H1 (cell line): ENCODE measurements around the gene SLK. TPM values are rescaled to one million over a fixed set of nuclear protein-coding genes. Genes with fewer than 3 reads are reported as not detected.

Source experiments
- CTCF ChIA-PET: fragments of 300-600 bp; sonication (Branson Sonifier 250); formaldehyde crosslinking; loops from one replicate; lab custom pipeline; 2021; ENCODE audit not compliant: partially characterized antibody; lab: Charles Lee
- POLR2A ChIA-PET: fragments of 300-600 bp; sonication (Branson Sonifier 250); formaldehyde crosslinking; loops from one replicate; lab custom pipeline; 2021; ENCODE audit warnings: inconsistent platforms; ENCODE audit not compliant: partially characterized antibody; lab: Charles Lee
- DNase-seq, 2 experiments: peaks; one replicate each; pipeline versions ENCODE4 v3.0.0 to v3.0.0-alpha.2; 2010 to 2022; ENCODE audit warnings: low spot score in 2 of 2, low read depth in 1 of 2, mixed read lengths in 1 of 2
- FAIRE-seq: peaks from 2 replicates; lab custom pipeline; 2011; peaks lifted over from hg19 to GRCh38; lab: Jason Lieb, UNC
- H2AFZ ChIP-seq: 2 replicates; pipeline ENCODE4 v1.8.1; 2012; ENCODE audit warnings: low read length, inconsistent platforms
- H2AK5ac ChIP-seq: 2 replicates; pipeline ENCODE4 v1.6.1; 2013; ENCODE audit warnings: low read depth, low read length
- H2BK120ac ChIP-seq: replicated peaks from 2 replicates; pipeline ENCODE3; 2013; ENCODE audit warnings: low read depth, low read length, inconsistent platforms
- H2BK12ac ChIP-seq: 2 replicates; pipeline ENCODE4 v1.6.1; 2013; ENCODE audit warnings: low read depth, low read length
- H2BK15ac ChIP-seq: 2 replicates; pipeline ENCODE4 v1.6.1; 2013; ENCODE audit warnings: low read length
- H2BK20ac ChIP-seq: 2 replicates; pipeline ENCODE4 v1.6.1; 2013; ENCODE audit warnings: low read length
- H2BK5ac ChIP-seq: 2 replicates; pipeline ENCODE4 v1.6.1; 2013; ENCODE audit warnings: low read depth, low read length
- H3K14ac ChIP-seq: 2 replicates; pipeline ENCODE4 v1.6.1; 2013; ENCODE audit warnings: inconsistent platforms; ENCODE audit not compliant: insufficient read length
- H3K18ac ChIP-seq: 2 replicates; pipeline ENCODE4 v1.6.1; 2013; ENCODE audit warnings: low read length; ENCODE audit errors: extremely low read depth
- H3K23ac ChIP-seq: 2 replicates; pipeline ENCODE4 v1.6.1; 2013; ENCODE audit warnings: inconsistent platforms; ENCODE audit not compliant: insufficient read length
- H3K23me2 ChIP-seq: 2 replicates; pipeline ENCODE4 v1.6.1; 2013; ENCODE audit warnings: low read depth, low read length
- H3K27ac ChIP-seq: 2 replicates; pipeline ENCODE4 v1.6.1; 2011; ENCODE audit warnings: low read depth, low read length, inconsistent platforms
- H3K27me3 ChIP-seq, 4 experiments: replicated peaks in 1 of 4; 1 replicate in 1 of 4; 2 replicates in 3 of 4; pipeline versions ENCODE4 v1.6.1 to v1.8.1; 2011 to 2013; ENCODE audit warnings: low read length in 3 of 4, mild to moderate bottlenecking in 3 of 4, inconsistent platforms in 2 of 4, mixed read lengths in 2 of 4, moderate library complexity in 1 of 4; ENCODE audit not compliant: control insufficient read depth in 3 of 4, insufficient read depth in 3 of 4; ENCODE audit errors: extremely low read depth in 1 of 4
- H3K36me3 ChIP-seq, 4 experiments: 2 replicates each; pipeline versions ENCODE4 v1.6.1 to v1.8.1; 2011 to 2013; ENCODE audit warnings: mild to moderate bottlenecking in 4 of 4, low read length in 3 of 4, moderate library complexity in 2 of 4, control low read depth in 1 of 4, inconsistent platforms in 1 of 4; ENCODE audit not compliant: insufficient read depth in 4 of 4, control insufficient read depth in 2 of 4
- H3K4ac ChIP-seq: replicated peaks from 2 replicates; pipeline ENCODE3; 2013; ENCODE audit warnings: low read length, low read depth, mixed read lengths, inconsistent platforms; ENCODE audit not compliant: insufficient read length
- H3K4me1 ChIP-seq, 4 experiments: replicated peaks in 1 of 4; 1 replicate in 1 of 4; 2 replicates in 3 of 4; pipeline versions ENCODE4 v1.6.1 to v1.8.1; 2011 to 2013; ENCODE audit warnings: low read length in 3 of 4, inconsistent platforms in 2 of 4, mixed read lengths in 1 of 4; ENCODE audit not compliant: insufficient read depth in 4 of 4, control insufficient read depth in 3 of 4
- H3K4me2 ChIP-seq, 2 experiments: 2 replicates each; pipeline versions ENCODE4 v1.6.1 to v1.8.1; 2011 to 2013; ENCODE audit warnings: low read depth in 2 of 2, low read length in 2 of 2, control low read depth in 1 of 2, inconsistent platforms in 1 of 2, mild to moderate bottlenecking in 1 of 2; ENCODE audit not compliant: insufficient read depth in 1 of 2
- H3K4me3 ChIP-seq, 4 experiments: fragments of 200-600, 300-600 bp in 1 of 4; sonication (generic), shearing (Covaris generic), sonication (Bioruptor Twin) in 1 of 4; 2 replicates each; pipeline versions ENCODE4 v1.5.1 to v1.8.1; 2011 to 2016; ENCODE audit warnings: low read length in 4 of 4, low read depth in 3 of 4, control low read depth in 2 of 4, inconsistent platforms in 2 of 4, mild to moderate bottlenecking in 2 of 4, mixed read lengths in 1 of 4, moderate library complexity in 1 of 4; ENCODE audit not compliant: insufficient read depth in 2 of 4; ENCODE audit errors: extremely low read depth in 1 of 4
- H3K56ac ChIP-seq: replicated peaks from 2 replicates; pipeline ENCODE3; 2013; ENCODE audit warnings: low read depth, mild to moderate bottlenecking, mixed read lengths, low read length, inconsistent platforms; ENCODE audit not compliant: insufficient read length
- H3K79me1 ChIP-seq: 2 replicates; pipeline ENCODE4 v1.6.1; 2013; ENCODE audit warnings: low read depth, low read length, control low read depth
- H3K79me2 ChIP-seq, 2 experiments: 2 replicates each; pipeline versions ENCODE4 v1.6.1 to v1.8.1; 2012 to 2013; ENCODE audit warnings: low read length in 2 of 2, mild to moderate bottlenecking in 2 of 2, inconsistent platforms in 1 of 2; ENCODE audit not compliant: insufficient read depth in 2 of 2, control insufficient read depth in 1 of 2
- H3K9ac ChIP-seq, 4 experiments: replicated peaks in 1 of 4; 1 replicate in 1 of 4; 2 replicates in 3 of 4; pipeline versions ENCODE4 v1.6.1 to v1.8.1; 2011 to 2013; ENCODE audit warnings: low read depth in 3 of 4, low read length in 3 of 4, control low read depth in 2 of 4, mild to moderate bottlenecking in 2 of 4, moderate library complexity in 2 of 4, inconsistent platforms in 1 of 4; ENCODE audit errors: extremely low read depth in 1 of 4
- H3K9me3 ChIP-seq, 2 experiments: 2 replicates each; pipeline versions ENCODE4 v1.6.1 to v1.8.1; 2012 to 2013; ENCODE audit warnings: mild to moderate bottlenecking in 2 of 2, moderate library complexity in 2 of 2, control low read depth in 1 of 2, inconsistent platforms in 1 of 2, low read depth in 1 of 2, low read length in 1 of 2, mixed read lengths in 1 of 2; ENCODE audit not compliant: insufficient read depth in 2 of 2
- H4K20me1 ChIP-seq, 2 experiments: replicated peaks in 1 of 2; 2 replicates each; pipeline versions ENCODE3 to v1.8.1; 2011 to 2013; ENCODE audit warnings: inconsistent platforms in 2 of 2, low read length in 2 of 2, mild to moderate bottlenecking in 1 of 2; ENCODE audit not compliant: insufficient read depth in 2 of 2, control insufficient read depth in 1 of 2
- H4K5ac ChIP-seq: 2 replicates; pipeline ENCODE4 v1.6.1; 2013; ENCODE audit warnings: low read length, low read depth, mixed read lengths, inconsistent platforms; ENCODE audit not compliant: insufficient read length
- H4K8ac ChIP-seq: 2 replicates; pipeline ENCODE4 v1.8.0; 2013; ENCODE audit warnings: mild to moderate bottlenecking, moderate library complexity, low read length, inconsistent platforms; ENCODE audit not compliant: insufficient read depth; ENCODE audit errors: extremely low read depth
- H4K91ac ChIP-seq: replicated peaks from 2 replicates; pipeline ENCODE3; 2013; ENCODE audit warnings: low read length, mixed read lengths, inconsistent platforms; ENCODE audit not compliant: insufficient read length
- CTCF ChIP-seq, 3 experiments: IDR thresholded peaks; 1 replicate in 2 of 3; 2 replicates in 1 of 3; pipeline versions ENCODE4 v1.5.1 to v1.6.1; 2011; ENCODE audit warnings: low read length in 3 of 3, mild to moderate bottlenecking in 3 of 3, inconsistent platforms in 2 of 3, low read depth in 1 of 3, moderate library complexity in 1 of 3; ENCODE audit not compliant: insufficient read depth in 1 of 3; ENCODE audit errors: control extremely low read depth in 1 of 3
- EZH2 ChIP-seq: fragments of 200-600 bp; sonication (generic); IDR thresholded peaks from 2 replicates; pipeline ENCODE4 v1.7.1; 2012; ENCODE audit warnings: low read depth, mild to moderate bottlenecking, moderate library complexity, low read length, inconsistent platforms; ENCODE audit not compliant: severe bottlenecking
- KDM5A ChIP-seq: fragments of 200-600 bp; IDR thresholded peaks from 2 replicates; pipeline ENCODE4 v1.7.1; 2012; ENCODE audit warnings: mild to moderate bottlenecking, low read length, inconsistent platforms, mixed read lengths
- MAX ChIP-seq: IDR thresholded peaks from 2 replicates; pipeline ENCODE4 v1.6.1; 2012; ENCODE audit warnings: inconsistent platforms
- POLR2AphosphoS5 ChIP-seq: IDR thresholded peaks from 2 replicates; pipeline ENCODE4 v1.6.1; 2011; ENCODE audit warnings: low read depth, low read length
- RAD21 ChIP-seq, 2 experiments: IDR thresholded peaks in 1 of 2; conservative IDR thresholded peaks in 1 of 2; 2 replicates each; pipeline ENCODE4 v1.6.1; 2011; ENCODE audit warnings: low read depth in 2 of 2, low read length in 2 of 2, improper control_type of control experiment in 1 of 2, inconsistent platforms in 1 of 2, mild to moderate bottlenecking in 1 of 2, moderate library complexity in 1 of 2
- RFX5 ChIP-seq: IDR thresholded peaks from 2 replicates; pipeline ENCODE4 v1.6.1; 2011; ENCODE audit warnings: low read depth, low read length, improper control_type of control experiment, borderline replicate concordance
- RXRA ChIP-seq: IDR thresholded peaks from 2 replicates; pipeline ENCODE4 v1.6.1; 2011; ENCODE audit warnings: low read depth, mild to moderate bottlenecking, low read length, moderate library complexity; ENCODE audit not compliant: insufficient read depth
- SP4 ChIP-seq: IDR thresholded peaks from 2 replicates; pipeline ENCODE4 v1.6.1; 2012; ENCODE audit warnings: low read length, inconsistent platforms
- TCF12 ChIP-seq: IDR thresholded peaks from 2 replicates; pipeline ENCODE4 v1.6.1; 2011; ENCODE audit warnings: low read depth, mild to moderate bottlenecking, low read length
- WGBS, 2 experiments: shearing (Covaris generic) in 1 of 2; methylation state at CpG; one replicate each; pipeline versions ENCODE4 v1.1.6 to v1.1.7; 2013 to 2015; ENCODE audit warnings: low lambda C conversion rate in 2 of 2, mixed read lengths in 2 of 2, inconsistent platforms in 1 of 2, low coverage in 1 of 2, missing lambda C conversion rate in 1 of 2; ENCODE audit not compliant: insufficient replicate concordance in 2 of 2, insufficient coverage in 1 of 2, insufficient read length in 1 of 2; ENCODE audit errors: extremely low coverage in 1 of 2, missing lambda C conversion rate in 1 of 2; 5-methylcytosine and 5-hydroxymethylcytosine counted together
- polyA plus RNA-seq, 7 experiments: library from polyadenylated mRNA; depleted of rRNA in 3 of 7; stranded (reverse) in 5 of 7; unstranded in 2 of 7; fragments of >200 nt in 5 of 7; fragments of 200-250 nt in 2 of 7; gene quantifications; 1 replicate in 5 of 7; 2 replicates in 1 of 7; 4 replicates in 1 of 7; pipeline versions ENCODE4 v1.2.1 to v1.2.3, GENCODE V29; 2011 to 2013; ENCODE audit warnings: missing spikeins in 2 of 7, mixed read lengths in 2 of 7
- total RNA-seq: library from RNA; stranded (reverse); fragmentation: NEBNext Ultra II Directional; extraction: Animal tissue kit (Norgen Biotek cat#: 25700); gene quantifications from 2 replicates; pipeline ENCODE4 v1.2.1, GENCODE V29; 2021
- TF ChIP-seq, protein P1 (sequence below): IDR thresholded peaks from 2 replicates; pipeline ENCODE4 v1.6.1; 2012; ENCODE audit warnings: inconsistent platforms

SLK gene
- total and polyA plus RNA-seq, 2 of the 8 experiments (the other 6 are each of a cell fraction or from before 2014, with no cell fraction given), result 2.7 to 18.3 TPM

- 91% methylated on average over 3 of the region's 3 CpGs; no CpG with 5 or more reads in 1 of the 2 experiments for WGBS, 2 experiments
- peaks cover 0 to 5% (median 4%) of the 10 kb centered on the region in 4 experiments; a peak in 4 of 7 replicates for H3K4me1 ChIP-seq
- no peak overlapping the region for H3K23ac ChIP-seq
- H3K9me3 ChIP-seq, result no peaks in the 10 kb centered on the region
- no peak overlapping the region for H4K8ac ChIP-seq
- FAIRE-seq (no peak), DNase-seq (no peak)
- H4K5ac ChIP-seq, result no peak overlapping the region
- H2AFZ ChIP-seq, result no peak overlapping the region
- H2BK5ac ChIP-seq, result no peak overlapping the region
- H3K4ac ChIP-seq, result no peak overlapping the region
- H2BK20ac ChIP-seq, result no peak overlapping the region
- ChIA-PET CTCF (interaction anchor here (0.7 to 1.9 kb wide), 3 partner anchors 11 to 188 kb away, joined by 3 to 10 read pairs (median 4); no protein-coding TSS in a partner anchor), POLR2A (no interaction called here)
- H2BK120ac ChIP-seq, result no peak overlapping the region
- no peak overlapping the region for H3K4me2 ChIP-seq
- no peak overlapping the region for H3K27ac ChIP-seq
- no peaks in the 10 kb centered on the region for H3K23me2 ChIP-seq
- no peaks in the 10 kb centered on the region for H3K79me2 ChIP-seq
- H3K14ac ChIP-seq, result no peak overlapping the region
- H2BK12ac ChIP-seq, result no peak overlapping the region
- H3K27me3 ChIP-seq, result no peaks in the 10 kb centered on the region
- H4K91ac ChIP-seq, result no peak overlapping the region
- no peak overlapping the region for H2AK5ac ChIP-seq
- H3K4me3 ChIP-seq, result no peak overlapping the region
- no peaks in the 10 kb centered on the region for H4K20me1 ChIP-seq
- no peak overlapping the region for H3K18ac ChIP-seq
- no peaks in the 10 kb centered on the region for H3K79me1 ChIP-seq
- no peak overlapping the region for H3K56ac ChIP-seq
- no peaks in the 10 kb centered on the region for H3K36me3 ChIP-seq
- no peak overlapping the region for H2BK15ac ChIP-seq
- H3K9ac ChIP-seq, result no peak overlapping the region
- no peak for TF ChIP-seq SP4
- no peak for TF ChIP-seq TCF12
- no peak for TF ChIP-seq RAD21 (IDR thresholded peaks at IDR 0.05 in 1 of 2, conservative IDR thresholded peaks at IDR 0.05 in 1 of 2; ENCODE audit: low read depth in 2 of 2, low read length in 2 of 2)
- no peak for TF ChIP-seq RXRA
- TF ChIP-seq EZH2, result no peak
- TF ChIP-seq RFX5, result no peak
- TF ChIP-seq MAX, result no peak
- TF ChIP-seq KDM5A, result no peak
- TF ChIP-seq CTCF (IDR thresholded peaks at IDR 0.05; ENCODE audit: control extremely low read depth in 1 of 3, insufficient read depth in 1 of 3, low read depth in 1 of 3, low read length in 3 of 3), result no peak
- TF ChIP-seq, protein P1, sequence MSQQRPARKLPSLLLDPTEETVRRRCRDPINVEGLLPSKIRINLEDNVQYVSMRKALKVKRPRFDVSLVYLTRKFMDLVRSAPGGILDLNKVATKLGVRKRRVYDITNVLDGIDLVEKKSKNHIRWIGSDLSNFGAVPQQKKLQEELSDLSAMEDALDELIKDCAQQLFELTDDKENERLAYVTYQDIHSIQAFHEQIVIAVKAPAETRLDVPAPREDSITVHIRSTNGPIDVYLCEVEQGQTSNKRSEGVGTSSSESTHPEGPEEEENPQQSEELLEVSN, result no peak
- no peak for TF ChIP-seq POLR2AphosphoS5
These were observed 34.0 kb upstream of the SLK start for GRCh38 chr10:103932971-103933370.
